ENCODE measurements around the gene TEX264. TPM values are rescaled to one million over a fixed set of nuclear protein-coding genes. Genes with fewer than 3 reads are reported as not detected.

TEX264 gene
- total and polyA plus RNA-seq, 2 experiments from 2014 or later: 10.0 to 13.3 TPM

GRCh38 chr3:51680663-51681230 is 9.7 kb downstream of the TEX264 start:
- no peak for DNase-seq (ENCODE audit: low spot score)
- H3F3A ChIP-seq (replicated peaks; ENCODE audit: low read depth): no peaks in the 10 kb centered on the region
- Mint-ChIP-seq H3K27me3 (ENCODE audit: insufficient read depth, low read depth, poor library complexity) (peaks cover 11% of the 10 kb centered on the region), H3K4me3 (no peak overlapping the region; the same call in 2 of the 3 replicates), H3K27ac (no peak overlapping the region), H3K36me3 (ENCODE audit: low read depth) (peaks cover 6% of the 10 kb centered on the region; the same call in 2 of the 3 replicates), H3K4me1 (peaks cover 16% of the 10 kb centered on the region), H3K9me3 (no peaks in the 10 kb centered on the region)
- H3K27me3 ChIP-seq (ENCODE audit: insufficient read depth): no peaks in the 10 kb centered on the region
- no peaks in the 10 kb centered on the region for H3K79me2 ChIP-seq (replicated peaks; ENCODE audit: insufficient read depth)
- H3K4me1 ChIP-seq (ENCODE audit: insufficient read depth): no peaks in the 10 kb centered on the region; the same call in 1 of the 2 replicates
- H2AFZ ChIP-seq: no peak overlapping the region
- H4K20me1 ChIP-seq (replicated peaks; ENCODE audit: insufficient read depth): no peaks in the 10 kb centered on the region
- no peak for ATAC-seq
- no peaks in the 10 kb centered on the region for H3K36me3 ChIP-seq (ENCODE audit: insufficient read depth)
- H3K9me2 ChIP-seq (ENCODE audit: insufficient read depth): no peaks in the 10 kb centered on the region
- no peak overlapping the region for H3K27ac ChIP-seq (ENCODE audit: low read depth)
- no peak overlapping the region for H3K4me3 ChIP-seq
- TF ChIP-seq REST (IDR thresholded peaks at IDR 0.05; ENCODE audit: unreplicated experiment): no peak
- TF ChIP-seq NANOG (IDR thresholded peaks at IDR 0.05; ENCODE audit: borderline replicate concordance): no peak
- TF ChIP-seq ETS1 (IDR thresholded peaks at IDR 0.05): no peak
- no peak for TF ChIP-seq STAT1 (IDR thresholded peaks at IDR 0.05; ENCODE audit: unreplicated experiment)
- TF ChIP-seq CREB1 (CRISPR knock-in tag; IDR thresholded peaks at IDR 0.05; ENCODE audit: low read depth): no peak
- TF ChIP-seq CTCF (conservative IDR thresholded peaks at IDR 0.05; ENCODE audit: low read depth in 2 of 2): no peak
- TF ChIP-seq JUNB (IDR thresholded peaks at IDR 0.05; ENCODE audit: unreplicated experiment): no peak
- no peak for TF ChIP-seq ZNF462 (CRISPR knock-in tag; IDR thresholded peaks at IDR 0.05)
- no peak for TF ChIP-seq ZNF331 (CRISPR knock-in tag; IDR thresholded peaks at IDR 0.05; ENCODE audit: low read depth)
- no peak for TF ChIP-seq POLR2AphosphoS5 (IDR thresholded peaks at IDR 0.05; ENCODE audit: low read depth)
- TF ChIP-seq ZNF114 (CRISPR knock-in tag; IDR thresholded peaks at IDR 0.05): no peak
- H3K4me2 ChIP-seq: no peak overlapping the region

Data from GM23338 (cell line).